Raji (cell line): ENCODE data around the gene ZNF292.

ENCODE experiments used
- POLR2A ChIP-seq: IDR thresholded peaks from 2 replicates; pipeline ENCODE4 v1.6.1; 2011; ENCODE audit warnings: low read depth, low read length, control low read depth; ENCODE audit not compliant: insufficient read depth

The ZNF292 gene

GRCh38 chr6:87282743-87283142 lies 127.4 kb downstream of the ZNF292 start:
- no peak for TF ChIP-seq POLR2A

GRCh38 chr6:87283461-87283860 lies 128.1 kb downstream of the ZNF292 start:
- TF ChIP-seq POLR2A, result no peak

- no peak for TF ChIP-seq POLR2A
These were observed 131.9 kb downstream of the ZNF292 start for GRCh38 chr6:87287251-87287650.

GRCh38 chr6:87289571-87289970 lies 134.2 kb downstream of the ZNF292 start:
- no peak for TF ChIP-seq POLR2A

GRCh38 chr6:87291883-87292282 lies 136.5 kb downstream of the ZNF292 start:
- TF ChIP-seq POLR2A, result no peak

- no peak for TF ChIP-seq POLR2A
These were observed 138.2 kb downstream of the ZNF292 start for GRCh38 chr6:87293526-87293925.

GRCh38 chr6:87297119-87297518 lies 141.8 kb downstream of the ZNF292 start:
- TF ChIP-seq POLR2A, result no peak

- TF ChIP-seq POLR2A, result no peak
These were observed 153.6 kb downstream of the ZNF292 start for GRCh38 chr6:87308970-87309369.

- TF ChIP-seq POLR2A, result no peak
These were observed 157.5 kb downstream of the ZNF292 start for GRCh38 chr6:87312860-87313259.
